HEK293 (cell line): ENCODE results near the gene PLK3.

Source experiments
- BCL11A ChIP-seq: fragments of 450-650 bp; formaldehyde crosslinking; IDR thresholded peaks from 2 replicates; pipeline ENCODE4 v1.5.1; 2016; ENCODE audit warnings: low read depth, missing biosample characterization, missing genetic modification characterization
- GLIS2 ChIP-seq: fragments of 450-650 bp; formaldehyde crosslinking; IDR thresholded peaks from 2 replicates; pipeline ENCODE4 v1.5.1; 2016; ENCODE audit warnings: missing biosample characterization, missing genetic modification characterization
- HOXA7 ChIP-seq: sonication (generic); formaldehyde crosslinking; IDR thresholded peaks from 2 replicates; pipeline ENCODE4 v1.8.1; 2022; ENCODE audit warnings: missing genetic modification reagents, borderline replicate concordance
- INSM2 ChIP-seq: fragments of 450-650 bp; formaldehyde crosslinking; IDR thresholded peaks from 2 replicates; pipeline ENCODE4 v1.5.1; 2016; ENCODE audit warnings: missing biosample characterization, missing genetic modification characterization
- OVOL3 ChIP-seq: fragments of 450-650 bp; formaldehyde crosslinking; IDR thresholded peaks from 2 replicates; pipeline ENCODE4 v1.5.1; 2016; ENCODE audit warnings: missing biosample characterization, missing genetic modification characterization
- PRDM6 ChIP-seq: fragments of 450-650 bp; formaldehyde crosslinking; IDR thresholded peaks from 2 replicates; pipeline ENCODE4 v1.5.1; 2017; ENCODE audit warnings: missing biosample characterization, missing genetic modification characterization
- TSHZ1 ChIP-seq: fragments of 450-650 bp; formaldehyde crosslinking; IDR thresholded peaks from 2 replicates; pipeline ENCODE4 v1.5.1; 2016; ENCODE audit warnings: missing biosample characterization, missing genetic modification characterization, borderline replicate concordance
- ZBTB49 ChIP-seq: fragments of 450-650 bp; formaldehyde crosslinking; IDR thresholded peaks from 2 replicates; pipeline ENCODE4 v1.5.1; 2016; ENCODE audit warnings: missing biosample characterization, missing genetic modification characterization, low read depth
- ZNF146 ChIP-seq: fragments of 450-650 bp; formaldehyde crosslinking; IDR thresholded peaks from 2 replicates; pipeline ENCODE4 v1.5.1; 2016; ENCODE audit warnings: missing biosample characterization, missing genetic modification characterization
- ZNF169 ChIP-seq: fragments of 450-650 bp; formaldehyde crosslinking; IDR thresholded peaks from 2 replicates; pipeline ENCODE4 v1.5.1; 2016; ENCODE audit warnings: missing biosample characterization, missing genetic modification characterization
- ZNF223 ChIP-seq: fragments of 450-650 bp; formaldehyde crosslinking; IDR thresholded peaks from 2 replicates; pipeline ENCODE4 v1.5.1; 2016; ENCODE audit warnings: missing biosample characterization, missing genetic modification characterization
- ZNF239 ChIP-seq: fragments of 450-650 bp; formaldehyde crosslinking; IDR thresholded peaks from 2 replicates; pipeline ENCODE4 v1.5.1; 2016; ENCODE audit warnings: missing biosample characterization, missing genetic modification characterization
- ZNF350 ChIP-seq: fragments of 450-650 bp; formaldehyde crosslinking; IDR thresholded peaks from 2 replicates; pipeline ENCODE4 v1.5.0; 2017; ENCODE audit warnings: missing biosample characterization, mild to moderate bottlenecking, missing genetic modification characterization
- ZNF423 ChIP-seq: fragments of 450-650 bp; formaldehyde crosslinking; IDR thresholded peaks from 2 replicates; pipeline ENCODE4 v1.5.1; 2016; ENCODE audit warnings: missing biosample characterization, missing genetic modification characterization
- ZNF426 ChIP-seq: fragments of 450-650 bp; formaldehyde crosslinking; IDR thresholded peaks from 2 replicates; pipeline ENCODE4 v1.5.1; 2017; ENCODE audit warnings: missing biosample characterization, missing genetic modification characterization, mild to moderate bottlenecking, inconsistent platforms, moderate library complexity
- ZNF530 ChIP-seq: fragments of 450-650 bp; formaldehyde crosslinking; IDR thresholded peaks from 2 replicates; pipeline ENCODE4 v1.5.1; 2016; ENCODE audit warnings: low read depth, missing biosample characterization, missing genetic modification characterization
- ZNF544 ChIP-seq: fragments of 450-650 bp; formaldehyde crosslinking; IDR thresholded peaks from 2 replicates; pipeline ENCODE4 v1.5.0; 2017; ENCODE audit warnings: missing biosample characterization, missing genetic modification characterization
- ZNF610 ChIP-seq: fragments of 450-650 bp; formaldehyde crosslinking; IDR thresholded peaks from 2 replicates; pipeline ENCODE4 v1.5.1; 2016; ENCODE audit warnings: missing biosample characterization, missing genetic modification characterization, borderline replicate concordance
- ZNF658 ChIP-seq: fragments of 450-650 bp; formaldehyde crosslinking; IDR thresholded peaks from 2 replicates; pipeline ENCODE4; 2016; ENCODE audit warnings: missing biosample characterization, missing genetic modification characterization
- ZNF701 ChIP-seq: fragments of 450-650 bp; formaldehyde crosslinking; IDR thresholded peaks from 2 replicates; pipeline ENCODE4 v1.5.1; 2016; ENCODE audit warnings: missing biosample characterization, missing genetic modification characterization
- TF ChIP-seq, protein P1 (sequence below): fragments of 450-650 bp; formaldehyde crosslinking; IDR thresholded peaks from 2 replicates; pipeline ENCODE4 v1.5.1; 2016; ENCODE audit warnings: missing biosample characterization, missing genetic modification characterization, borderline replicate concordance
- TF ChIP-seq, protein P2 (sequence below): fragments of 450-650 bp; formaldehyde crosslinking; IDR thresholded peaks from 2 replicates; pipeline ENCODE4 v1.5.1; 2016; ENCODE audit warnings: missing biosample characterization, missing genetic modification characterization

PLK3 gene

DNA sequence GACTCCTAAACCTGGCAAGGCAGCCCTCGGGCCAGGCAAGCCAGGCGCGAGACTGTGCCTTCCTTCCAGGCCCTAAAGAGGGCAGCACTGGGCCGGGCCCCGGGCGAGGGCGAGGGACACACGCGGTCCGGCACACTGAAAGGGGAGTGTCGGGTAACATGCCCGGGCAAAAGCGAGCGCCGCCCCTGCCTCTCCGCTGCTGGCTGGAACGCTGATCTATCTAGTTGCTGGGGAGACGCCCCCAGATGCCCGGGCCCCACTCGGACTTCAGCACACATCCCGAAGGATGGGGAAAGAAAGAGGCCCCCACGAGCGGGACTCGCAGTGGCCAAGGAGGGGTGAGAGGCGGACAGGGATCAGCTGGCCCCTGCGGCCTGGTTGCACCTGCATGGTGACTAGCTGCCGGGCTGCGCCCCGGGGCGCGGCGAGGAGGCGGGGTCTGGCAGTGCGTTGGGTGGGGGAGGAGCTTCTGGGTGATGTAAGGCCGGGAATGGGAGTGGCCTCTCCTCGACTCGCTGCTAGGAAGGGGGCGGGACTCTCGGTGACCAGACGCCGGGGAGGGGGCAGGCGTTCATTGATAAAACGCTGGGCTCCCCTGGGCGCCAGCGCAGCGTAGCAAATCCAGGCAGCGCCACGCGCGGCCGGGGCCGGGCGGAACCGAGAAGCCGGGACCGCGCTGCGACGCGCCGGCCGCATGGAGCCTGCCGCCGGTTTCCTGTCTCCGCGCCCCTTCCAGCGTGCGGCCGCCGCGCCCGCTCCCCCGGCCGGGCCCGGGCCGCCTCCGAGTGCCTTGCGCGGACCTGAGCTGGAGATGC is at the start of gene PLK3 (continued):
- no peak for TF ChIP-seq ZNF544 (tag by site-specific recombination)
- 0 out of 2 replicates have a peak, but pooled peaks have one; percentile 25 for TF ChIP-seq ZNF223 (tag by site-specific recombination)
- peak; percentile 98 for TF ChIP-seq GLIS2
- TF ChIP-seq, protein P1, sequence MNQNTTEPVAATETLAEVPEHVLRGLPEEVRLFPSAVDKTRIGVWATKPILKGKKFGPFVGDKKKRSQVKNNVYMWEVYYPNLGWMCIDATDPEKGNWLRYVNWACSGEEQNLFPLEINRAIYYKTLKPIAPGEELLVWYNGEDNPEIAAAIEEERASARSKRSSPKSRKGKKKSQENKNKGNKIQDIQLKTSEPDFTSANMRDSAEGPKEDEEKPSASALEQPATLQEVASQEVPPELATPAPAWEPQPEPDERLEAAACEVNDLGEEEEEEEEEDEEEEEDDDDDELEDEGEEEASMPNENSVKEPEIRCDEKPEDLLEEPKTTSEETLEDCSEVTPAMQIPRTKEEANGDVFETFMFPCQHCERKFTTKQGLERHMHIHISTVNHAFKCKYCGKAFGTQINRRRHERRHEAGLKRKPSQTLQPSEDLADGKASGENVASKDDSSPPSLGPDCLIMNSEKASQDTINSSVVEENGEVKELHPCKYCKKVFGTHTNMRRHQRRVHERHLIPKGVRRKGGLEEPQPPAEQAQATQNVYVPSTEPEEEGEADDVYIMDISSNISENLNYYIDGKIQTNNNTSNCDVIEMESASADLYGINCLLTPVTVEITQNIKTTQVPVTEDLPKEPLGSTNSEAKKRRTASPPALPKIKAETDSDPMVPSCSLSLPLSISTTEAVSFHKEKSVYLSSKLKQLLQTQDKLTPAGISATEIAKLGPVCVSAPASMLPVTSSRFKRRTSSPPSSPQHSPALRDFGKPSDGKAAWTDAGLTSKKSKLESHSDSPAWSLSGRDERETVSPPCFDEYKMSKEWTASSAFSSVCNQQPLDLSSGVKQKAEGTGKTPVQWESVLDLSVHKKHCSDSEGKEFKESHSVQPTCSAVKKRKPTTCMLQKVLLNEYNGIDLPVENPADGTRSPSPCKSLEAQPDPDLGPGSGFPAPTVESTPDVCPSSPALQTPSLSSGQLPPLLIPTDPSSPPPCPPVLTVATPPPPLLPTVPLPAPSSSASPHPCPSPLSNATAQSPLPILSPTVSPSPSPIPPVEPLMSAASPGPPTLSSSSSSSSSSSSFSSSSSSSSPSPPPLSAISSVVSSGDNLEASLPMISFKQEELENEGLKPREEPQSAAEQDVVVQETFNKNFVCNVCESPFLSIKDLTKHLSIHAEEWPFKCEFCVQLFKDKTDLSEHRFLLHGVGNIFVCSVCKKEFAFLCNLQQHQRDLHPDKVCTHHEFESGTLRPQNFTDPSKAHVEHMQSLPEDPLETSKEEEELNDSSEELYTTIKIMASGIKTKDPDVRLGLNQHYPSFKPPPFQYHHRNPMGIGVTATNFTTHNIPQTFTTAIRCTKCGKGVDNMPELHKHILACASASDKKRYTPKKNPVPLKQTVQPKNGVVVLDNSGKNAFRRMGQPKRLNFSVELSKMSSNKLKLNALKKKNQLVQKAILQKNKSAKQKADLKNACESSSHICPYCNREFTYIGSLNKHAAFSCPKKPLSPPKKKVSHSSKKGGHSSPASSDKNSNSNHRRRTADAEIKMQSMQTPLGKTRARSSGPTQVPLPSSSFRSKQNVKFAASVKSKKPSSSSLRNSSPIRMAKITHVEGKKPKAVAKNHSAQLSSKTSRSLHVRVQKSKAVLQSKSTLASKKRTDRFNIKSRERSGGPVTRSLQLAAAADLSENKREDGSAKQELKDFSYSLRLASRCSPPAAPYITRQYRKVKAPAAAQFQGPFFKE (tag by site-specific recombination): no peak
- TF ChIP-seq ZNF146 (tag by site-specific recombination): peak; percentile 32; the same call in 1 of the 2 replicates
- 0 out of 2 replicates have a peak, but pooled peaks have one; percentile 81 for TF ChIP-seq ZNF610
- TF ChIP-seq INSM2: peak; percentile 74
- no peak for TF ChIP-seq HOXA7 (CRISPR knock-in tag)
- TF ChIP-seq ZNF658 (tag by site-specific recombination): no peak
- peak; percentile 97 for TF ChIP-seq ZNF423 (tag by site-specific recombination)
- TF ChIP-seq PRDM6 (tag by site-specific recombination): no peak
- peak; percentile 34; the same call in 1 of the 2 replicates for TF ChIP-seq TSHZ1 (tag by site-specific recombination)
- no peak for TF ChIP-seq ZNF169 (tag by site-specific recombination)
- TF ChIP-seq BCL11A (tag by site-specific recombination): peak; percentile 98
- TF ChIP-seq ZBTB49 (tag by site-specific recombination): no peak
- TF ChIP-seq ZNF426 (tag by site-specific recombination): no peak
- no peak for TF ChIP-seq ZNF239 (tag by site-specific recombination)
- TF ChIP-seq, protein P2, sequence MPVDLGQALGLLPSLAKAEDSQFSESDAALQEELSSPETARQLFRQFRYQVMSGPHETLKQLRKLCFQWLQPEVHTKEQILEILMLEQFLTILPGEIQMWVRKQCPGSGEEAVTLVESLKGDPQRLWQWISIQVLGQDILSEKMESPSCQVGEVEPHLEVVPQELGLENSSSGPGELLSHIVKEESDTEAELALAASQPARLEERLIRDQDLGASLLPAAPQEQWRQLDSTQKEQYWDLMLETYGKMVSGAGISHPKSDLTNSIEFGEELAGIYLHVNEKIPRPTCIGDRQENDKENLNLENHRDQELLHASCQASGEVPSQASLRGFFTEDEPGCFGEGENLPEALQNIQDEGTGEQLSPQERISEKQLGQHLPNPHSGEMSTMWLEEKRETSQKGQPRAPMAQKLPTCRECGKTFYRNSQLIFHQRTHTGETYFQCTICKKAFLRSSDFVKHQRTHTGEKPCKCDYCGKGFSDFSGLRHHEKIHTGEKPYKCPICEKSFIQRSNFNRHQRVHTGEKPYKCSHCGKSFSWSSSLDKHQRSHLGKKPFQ (tag by site-specific recombination): peak; percentile 53; the same call in 1 of the 2 replicates
- no peak for TF ChIP-seq ZNF701 (tag by site-specific recombination)
- no peak for TF ChIP-seq OVOL3
- TF ChIP-seq ZNF530 (tag by site-specific recombination): no peak
- no peak for TF ChIP-seq ZNF350 (tag by site-specific recombination)
